ENCODE data around the gene SKI.

SKI gene

DNA sequence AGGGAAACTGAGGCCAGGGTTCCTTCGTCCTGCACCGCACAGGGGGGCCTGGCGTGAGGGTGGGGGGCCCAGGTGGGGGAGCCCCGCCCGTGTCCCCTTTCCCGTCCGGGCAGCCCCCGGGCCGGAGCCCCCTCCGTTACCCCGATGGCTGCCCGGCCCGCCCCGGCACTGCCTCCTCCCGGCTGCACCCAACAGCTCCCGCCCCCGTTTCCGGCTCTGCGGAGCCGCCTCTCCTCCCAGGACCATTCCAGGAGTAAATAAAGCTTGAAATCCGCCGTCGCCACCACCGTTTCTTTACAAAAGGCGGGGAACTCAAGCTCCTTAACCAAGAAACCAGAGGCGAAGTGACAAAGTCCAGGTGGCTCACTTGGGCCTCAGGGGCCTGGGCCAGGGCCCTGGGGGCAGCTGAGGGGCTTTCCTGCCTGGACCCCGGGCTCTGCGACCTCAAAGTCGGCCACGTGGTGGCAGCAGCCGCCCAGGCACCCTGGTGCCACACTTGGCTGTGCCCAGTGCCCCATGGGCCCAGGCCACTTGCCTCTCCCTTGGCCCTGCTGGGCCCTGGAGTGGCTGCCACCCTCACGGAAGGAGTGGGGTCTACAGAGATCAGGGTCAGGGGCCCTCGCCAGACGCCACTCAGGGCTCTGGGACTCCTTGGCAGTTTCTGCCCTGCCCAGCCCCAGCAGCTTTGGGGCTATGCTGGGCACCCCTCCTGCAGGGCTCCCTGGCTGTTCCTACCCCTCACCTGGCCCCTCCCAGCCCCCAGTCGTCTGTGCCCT, 33.0 kb upstream of the SKI start:
- peak; percentile 42 for DNase-seq (ENCODE audit: low read depth)

DNA sequence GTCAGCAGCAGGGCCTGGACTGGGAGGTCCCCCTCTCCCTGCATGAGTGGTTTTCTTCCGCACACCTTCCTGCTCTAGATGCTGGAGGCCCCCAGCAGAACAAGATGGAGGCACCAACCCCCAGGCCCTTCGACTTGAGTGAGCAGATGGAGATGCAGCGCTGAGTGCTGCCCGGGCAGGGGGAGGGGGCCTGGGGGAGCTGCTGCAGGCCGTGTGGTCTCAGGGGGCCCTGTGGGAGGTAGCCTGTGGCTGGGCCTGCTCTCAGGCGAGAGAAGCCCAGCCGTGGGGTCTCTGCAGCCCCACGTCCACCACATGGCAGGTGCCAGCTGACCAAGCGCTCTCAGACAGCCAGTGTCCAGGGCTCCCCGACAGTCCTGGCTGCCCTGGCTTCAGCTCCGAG, 32.3 kb upstream of the SKI start:
- no peak overlapping the region for H3K4me3 ChIP-seq (ENCODE audit: low read depth, low read length)
- TF ChIP-seq, protein P1, sequence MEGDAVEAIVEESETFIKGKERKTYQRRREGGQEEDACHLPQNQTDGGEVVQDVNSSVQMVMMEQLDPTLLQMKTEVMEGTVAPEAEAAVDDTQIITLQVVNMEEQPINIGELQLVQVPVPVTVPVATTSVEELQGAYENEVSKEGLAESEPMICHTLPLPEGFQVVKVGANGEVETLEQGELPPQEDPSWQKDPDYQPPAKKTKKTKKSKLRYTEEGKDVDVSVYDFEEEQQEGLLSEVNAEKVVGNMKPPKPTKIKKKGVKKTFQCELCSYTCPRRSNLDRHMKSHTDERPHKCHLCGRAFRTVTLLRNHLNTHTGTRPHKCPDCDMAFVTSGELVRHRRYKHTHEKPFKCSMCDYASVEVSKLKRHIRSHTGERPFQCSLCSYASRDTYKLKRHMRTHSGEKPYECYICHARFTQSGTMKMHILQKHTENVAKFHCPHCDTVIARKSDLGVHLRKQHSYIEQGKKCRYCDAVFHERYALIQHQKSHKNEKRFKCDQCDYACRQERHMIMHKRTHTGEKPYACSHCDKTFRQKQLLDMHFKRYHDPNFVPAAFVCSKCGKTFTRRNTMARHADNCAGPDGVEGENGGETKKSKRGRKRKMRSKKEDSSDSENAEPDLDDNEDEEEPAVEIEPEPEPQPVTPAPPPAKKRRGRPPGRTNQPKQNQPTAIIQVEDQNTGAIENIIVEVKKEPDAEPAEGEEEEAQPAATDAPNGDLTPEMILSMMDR (IDR thresholded peaks at IDR 0.05; ENCODE audit: low read depth, low read length, missing control alignments): no peak
- no peak for DNase-seq (ENCODE audit: low read depth)

More for the DNA sequence above, 33.0 kb upstream of the SKI start:
- H3K4me3 ChIP-seq (ENCODE audit: low read depth, low read length): peak overlapping the region; percentile 65
- TF ChIP-seq, protein P1 (IDR thresholded peaks at IDR 0.05; ENCODE audit: low read depth, low read length, missing control alignments): peak; percentile 91

DNA sequence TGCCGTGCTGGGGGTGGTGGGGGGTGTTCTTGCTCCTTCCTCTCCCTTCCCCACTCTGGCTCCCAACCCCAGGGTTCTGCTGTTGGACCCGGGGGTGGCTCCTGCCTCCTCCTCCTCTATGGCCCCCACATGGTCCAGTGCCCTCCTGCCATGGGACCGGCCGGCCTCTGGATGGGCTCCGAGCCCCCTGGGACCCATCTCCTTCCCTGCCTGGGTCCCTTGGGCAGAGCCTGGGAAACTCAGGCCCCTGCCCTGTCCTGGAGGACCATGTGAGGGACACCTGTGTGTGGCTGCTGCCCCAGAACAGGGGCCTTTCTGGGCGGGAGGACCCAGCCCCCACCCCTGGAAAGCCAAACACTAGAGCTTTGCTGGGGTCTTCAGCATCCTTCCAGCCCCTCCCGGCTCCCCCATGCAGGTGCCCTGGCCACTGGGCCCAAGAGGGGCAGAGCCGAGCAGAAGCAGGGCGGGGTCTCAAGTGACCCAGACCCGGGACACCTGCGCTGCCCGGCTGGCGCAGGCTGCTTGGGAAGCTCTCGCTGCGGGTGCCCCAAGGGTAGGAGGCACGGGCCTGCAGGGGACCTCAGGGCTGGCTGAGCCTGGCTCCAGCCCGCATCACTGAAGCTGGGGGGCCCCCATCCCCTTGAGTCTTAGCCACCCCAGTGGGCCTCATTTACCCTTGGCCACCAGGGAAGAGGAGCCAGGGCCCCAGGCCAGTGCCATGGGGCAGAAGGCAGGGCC, 31.0 kb upstream of the SKI start:
- TF ChIP-seq, protein P1 (IDR thresholded peaks at IDR 0.05; ENCODE audit: low read depth, low read length, missing control alignments): no peak
- DNase-seq (ENCODE audit: low read depth): no peak
- H3K4me3 ChIP-seq (ENCODE audit: low read depth, low read length): no peak overlapping the region

DNA sequence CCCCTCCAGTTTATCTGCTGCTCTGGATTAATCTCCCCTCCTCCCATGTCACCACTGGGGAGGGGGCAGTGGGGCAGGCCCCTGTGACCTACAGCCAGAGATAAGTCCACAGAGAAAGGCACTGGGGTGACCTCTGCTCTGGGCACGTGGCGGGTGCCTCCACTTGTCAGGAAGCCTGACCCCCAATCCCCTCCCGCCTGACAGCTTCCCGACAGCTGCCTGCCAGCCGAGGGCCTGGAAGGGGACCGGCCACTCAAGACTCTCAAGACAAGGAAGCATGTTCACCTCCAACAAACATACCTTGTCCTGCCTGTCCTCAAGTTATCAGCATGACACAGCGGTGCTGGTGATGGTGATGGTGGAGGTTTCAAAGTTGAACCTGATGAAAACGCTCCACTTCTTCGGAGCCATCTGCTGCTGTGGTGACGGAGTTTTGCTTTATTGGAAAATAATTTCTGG, 30.4 kb upstream of the SKI start:
- no peak for DNase-seq (ENCODE audit: low read depth)
- no peak overlapping the region for H3K4me3 ChIP-seq (ENCODE audit: low read depth, low read length)
- TF ChIP-seq, protein P1 (IDR thresholded peaks at IDR 0.05; ENCODE audit: low read depth, low read length, missing control alignments): no peak

DNA sequence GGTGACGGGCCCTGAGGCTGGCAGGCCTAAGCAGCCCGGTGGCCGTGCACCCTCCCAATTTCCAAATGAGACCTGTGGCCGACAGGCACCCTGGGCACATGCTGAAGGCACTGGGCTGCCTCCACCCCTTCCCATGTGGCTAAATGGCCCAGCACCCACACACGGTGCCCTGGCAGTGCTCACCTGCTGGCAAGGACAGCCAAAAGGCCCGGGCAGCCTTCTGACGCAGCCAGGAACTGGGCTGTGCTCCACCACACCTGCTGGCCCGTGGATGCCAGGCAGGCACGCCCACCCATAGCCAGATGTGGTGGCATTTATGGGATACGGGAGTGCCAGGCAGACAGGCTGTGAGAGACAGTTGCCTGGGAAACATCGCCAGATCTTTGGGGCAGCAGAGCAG, 29.5 kb upstream of the SKI start:
- no peak overlapping the region for H3K4me3 ChIP-seq (ENCODE audit: low read depth, low read length)
- no peak for DNase-seq (ENCODE audit: low read depth)
- TF ChIP-seq, protein P1 (IDR thresholded peaks at IDR 0.05; ENCODE audit: low read depth, low read length, missing control alignments): no peak

DNA sequence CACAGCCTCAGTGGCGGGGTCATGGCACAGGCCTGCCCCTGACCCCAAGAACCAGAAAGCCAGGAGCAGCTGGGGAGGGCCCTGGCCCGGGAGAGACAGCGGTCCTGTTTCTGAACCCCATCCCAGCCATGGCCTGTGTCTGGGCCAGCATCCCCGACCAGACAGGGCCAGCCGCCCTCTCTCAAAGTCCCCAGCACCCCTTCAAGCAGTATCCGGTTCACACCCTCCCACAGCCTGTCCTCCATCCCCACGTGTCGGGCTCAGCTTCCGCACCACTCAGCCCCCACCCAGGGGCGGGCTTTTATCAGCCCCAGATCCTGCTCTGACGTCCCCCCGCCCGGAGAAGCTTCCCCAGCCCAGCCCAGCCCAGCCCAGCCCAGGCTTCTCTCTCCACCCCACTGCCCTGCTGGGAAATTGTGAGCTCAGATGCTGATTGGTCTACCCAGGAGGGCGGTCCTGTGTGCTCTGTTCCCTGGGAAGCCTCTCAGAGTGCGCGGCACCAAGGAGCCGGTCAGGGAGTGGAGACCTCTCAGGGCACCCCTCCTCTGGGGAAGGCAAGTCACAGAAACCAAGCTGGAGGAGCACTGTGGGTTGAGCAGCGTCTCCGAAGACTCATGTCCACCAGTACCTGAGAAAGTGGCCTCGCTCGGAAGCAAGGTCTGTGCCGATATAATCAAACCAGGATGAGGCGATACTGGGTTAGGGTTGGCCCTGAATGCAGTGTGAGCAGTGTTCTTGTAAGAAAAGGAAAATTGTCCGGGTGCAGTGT, 28.9 kb upstream of the SKI start:
- DNase-seq (ENCODE audit: low read depth): peak; percentile 34
- peak overlapping the region; percentile 43 for H3K4me3 ChIP-seq (ENCODE audit: low read depth, low read length)
- TF ChIP-seq, protein P1 (IDR thresholded peaks at IDR 0.05; ENCODE audit: low read depth, low read length, missing control alignments): no peak
